GM18508 (cell line): ENCODE data around the gene ITGB6.

Source experiments
- ATAC-seq: cut with Tn5 transposase; IDR thresholded peaks from one replicate; pipeline ENCODE4 v1.9.1; 2021; ENCODE audit warnings: moderate number of reproducible peaks; ENCODE audit not compliant: insufficient read depth, unreplicated experiment

Gene ITGB6

DNA sequence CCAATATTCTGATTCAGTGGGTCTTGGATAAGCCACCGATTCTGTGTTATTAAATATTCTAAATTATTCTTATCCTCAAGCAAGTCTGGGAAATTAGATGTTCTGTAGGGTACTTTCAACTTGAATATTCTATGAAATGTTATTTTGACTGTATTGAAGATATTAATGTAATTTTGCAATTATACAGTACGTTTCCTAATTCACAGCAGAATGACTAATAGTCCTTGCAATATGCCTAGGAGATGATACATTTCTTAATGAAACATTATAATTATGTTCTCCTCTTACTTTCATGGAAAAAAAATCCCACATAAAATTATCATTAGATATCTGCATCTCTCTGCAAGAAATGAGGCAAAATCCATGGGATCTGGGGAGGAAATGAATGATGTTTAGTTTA is 91.4 kb downstream of the ITGB6 start:
- no peak for ATAC-seq

DNA sequence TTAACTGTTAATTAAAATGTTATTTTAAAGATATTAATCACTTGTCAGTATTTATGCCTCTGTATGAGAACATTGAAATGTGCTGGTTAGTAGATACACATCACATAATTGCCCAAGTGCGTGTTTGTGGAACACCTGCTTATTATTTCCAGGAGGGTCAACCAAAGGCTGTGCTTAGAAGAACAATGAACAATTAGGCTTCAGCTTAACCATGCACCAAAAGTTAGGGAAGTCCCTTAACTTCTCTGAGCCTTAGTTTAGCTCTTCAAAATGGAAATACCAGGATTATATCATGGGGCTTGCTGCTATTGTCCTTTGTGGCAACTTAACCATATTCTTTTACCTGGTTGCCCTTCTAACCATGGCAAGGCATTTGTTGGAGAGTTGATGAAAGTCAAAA is 94.7 kb downstream of the ITGB6 start:
- ATAC-seq, result no peak

DNA sequence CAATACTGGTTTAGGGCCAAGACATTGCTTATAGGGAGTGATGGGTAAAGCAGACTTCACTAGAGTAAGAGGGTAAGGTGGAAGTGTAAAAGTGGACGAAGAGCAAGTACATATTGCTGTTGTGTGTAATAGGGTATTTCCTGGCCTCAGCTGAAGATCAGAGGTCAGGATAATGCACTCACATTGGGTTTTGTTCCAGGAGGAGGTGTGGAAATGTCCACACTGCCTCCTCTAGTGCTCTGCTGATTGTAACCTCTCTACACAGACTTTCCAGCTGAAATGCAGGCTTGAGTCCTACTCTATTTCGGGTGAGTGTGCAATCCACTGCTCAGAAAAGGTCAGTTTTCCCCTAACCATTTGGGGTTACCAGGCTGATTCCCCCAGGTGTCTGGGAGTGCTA is 96.0 kb downstream of the ITGB6 start:
- no peak for ATAC-seq

DNA sequence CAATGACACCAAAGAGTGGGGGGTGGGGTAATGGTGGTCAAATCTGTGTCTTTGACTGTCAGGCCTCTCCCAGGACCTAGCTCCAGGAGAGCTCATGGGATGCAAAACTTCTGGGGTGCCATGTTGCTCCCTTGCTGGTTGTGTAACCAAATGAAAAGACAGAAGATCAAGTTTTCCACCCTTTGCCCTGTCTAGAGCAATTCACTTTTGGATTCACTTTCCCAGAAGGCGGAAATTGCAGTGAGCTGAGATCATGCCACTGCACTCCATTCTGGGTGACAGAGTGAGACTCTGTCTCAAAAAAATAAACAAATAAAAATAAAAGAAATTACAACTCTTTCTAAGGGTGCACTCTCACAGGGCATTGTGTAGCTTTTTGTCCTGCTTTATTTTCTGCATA is 102.7 kb downstream of the ITGB6 start:
- no peak for ATAC-seq

DNA sequence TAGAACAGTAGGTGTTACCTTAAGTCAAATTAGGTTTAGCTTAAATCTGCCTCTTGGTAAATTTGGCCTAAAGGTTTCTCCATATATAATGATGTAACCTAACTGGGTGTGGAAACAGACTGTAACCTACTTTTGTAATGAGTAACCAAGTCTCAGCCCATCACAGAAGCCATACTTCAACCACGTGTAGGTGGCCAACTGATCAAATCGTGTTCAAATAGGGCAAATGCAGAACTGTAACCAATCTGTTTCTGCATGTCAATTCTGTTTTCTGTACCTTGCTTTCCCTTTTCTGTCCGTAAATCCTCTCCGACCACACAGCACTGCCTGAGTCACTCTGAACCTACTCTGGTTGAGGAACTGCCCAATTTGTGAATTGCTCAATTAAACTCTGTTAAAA is 103.7 kb downstream of the ITGB6 start:
- no peak for ATAC-seq

- no peak for ATAC-seq
These were observed 107.6 kb downstream of the ITGB6 start for GRCh38 chr2:160092445-160092844.

- ATAC-seq, result no peak
These were observed 108.7 kb downstream of the ITGB6 start for GRCh38 chr2:160091381-160091780.

- no peak for ATAC-seq
These were observed 112.0 kb downstream of the ITGB6 start for GRCh38 chr2:160087854-160088745.

DNA sequence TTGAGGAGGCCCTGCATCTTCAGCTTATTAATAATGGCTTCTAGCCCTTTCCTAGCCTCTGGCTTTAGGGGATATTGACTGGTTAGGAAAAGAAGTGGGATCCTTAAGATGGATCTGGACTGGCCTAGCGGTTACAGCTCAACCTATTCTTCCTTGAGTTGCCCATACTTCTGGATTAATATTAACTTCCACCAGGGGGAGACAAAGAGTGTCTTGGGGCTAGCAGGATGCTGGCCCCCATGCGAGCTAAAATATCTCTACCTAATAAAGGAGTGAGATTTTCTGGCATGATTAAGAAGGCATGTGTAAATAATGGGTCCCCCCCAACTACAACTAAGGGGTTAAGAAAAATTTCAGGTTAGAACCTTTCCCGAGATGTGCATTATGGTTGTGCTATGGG is 114.4 kb downstream of the ITGB6 start:
- ATAC-seq, result no peak

- ATAC-seq, result no peak
These were observed 121.9 kb downstream of the ITGB6 start for GRCh38 chr2:160077912-160078810.

- no peak for ATAC-seq
These were observed 123.2 kb downstream of the ITGB6 start for GRCh38 chr2:160076914-160077313.

DNA sequence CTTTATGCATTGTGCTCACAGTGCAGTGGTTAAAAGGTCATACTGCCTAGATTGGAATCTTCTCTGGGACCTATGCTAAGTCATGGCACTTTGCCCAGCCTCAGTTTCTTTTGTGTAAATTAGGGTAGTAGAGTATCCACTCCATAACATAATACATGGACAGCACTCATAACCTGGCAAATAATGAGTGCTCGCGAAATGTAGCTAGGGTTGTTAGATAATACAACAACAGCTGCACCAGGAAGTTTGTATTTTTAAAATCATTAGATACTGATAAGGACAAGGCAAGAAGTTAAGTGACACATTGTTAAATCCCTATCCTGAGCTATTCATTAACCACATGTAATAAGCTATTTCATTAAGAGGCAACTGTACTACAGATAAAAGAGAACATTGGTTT is 123.8 kb downstream of the ITGB6 start:
- no peak for ATAC-seq

DNA sequence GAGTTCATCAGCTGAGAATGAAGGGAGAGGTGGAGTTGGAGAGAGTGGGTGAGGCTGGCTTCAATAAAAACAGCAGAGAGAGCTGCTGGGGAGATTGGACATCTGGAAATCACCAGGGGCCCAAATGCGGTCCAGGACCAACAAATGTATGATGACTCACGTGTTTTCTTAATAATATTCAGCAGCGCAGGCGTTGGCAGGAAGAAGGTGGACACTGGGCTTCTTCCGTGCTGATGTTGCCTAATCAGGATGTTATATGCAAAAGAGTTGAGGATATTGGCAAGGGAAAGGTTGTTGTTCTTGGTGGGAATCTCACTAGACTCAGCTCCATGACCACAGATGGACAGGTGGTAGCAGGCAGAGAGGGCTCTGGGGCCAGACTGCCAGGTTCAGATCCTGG is 124.9 kb downstream of the ITGB6 start:
- ATAC-seq, result no peak

DNA sequence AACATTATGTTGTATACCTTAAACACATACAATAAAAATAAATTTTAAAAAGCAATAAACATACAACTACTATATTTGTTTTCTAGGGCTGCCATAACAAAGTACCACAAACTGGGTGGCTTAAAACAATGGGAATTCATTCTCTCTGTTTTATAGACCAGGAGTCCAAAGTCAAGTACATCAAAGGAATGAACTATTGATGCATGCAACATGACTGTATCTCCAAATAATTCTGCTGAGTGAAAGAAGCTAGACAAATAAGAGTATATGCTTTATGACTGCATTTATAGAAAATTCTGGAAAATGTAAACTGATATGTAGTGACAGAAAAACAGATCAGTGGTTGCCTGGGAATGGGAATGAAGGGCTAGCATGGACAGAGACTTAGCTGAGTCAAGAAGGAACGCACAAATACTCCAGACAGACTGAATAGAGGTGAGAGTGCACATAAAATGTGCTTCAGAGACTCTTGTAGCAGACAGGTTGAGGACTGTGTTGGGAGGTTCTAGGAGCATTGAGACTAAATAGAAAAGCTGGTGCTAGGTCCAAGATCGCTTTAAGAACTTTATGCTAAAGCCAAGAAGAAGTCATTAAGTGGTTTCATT is 126.7 kb downstream of the ITGB6 start:
- no peak for ATAC-seq

DNA sequence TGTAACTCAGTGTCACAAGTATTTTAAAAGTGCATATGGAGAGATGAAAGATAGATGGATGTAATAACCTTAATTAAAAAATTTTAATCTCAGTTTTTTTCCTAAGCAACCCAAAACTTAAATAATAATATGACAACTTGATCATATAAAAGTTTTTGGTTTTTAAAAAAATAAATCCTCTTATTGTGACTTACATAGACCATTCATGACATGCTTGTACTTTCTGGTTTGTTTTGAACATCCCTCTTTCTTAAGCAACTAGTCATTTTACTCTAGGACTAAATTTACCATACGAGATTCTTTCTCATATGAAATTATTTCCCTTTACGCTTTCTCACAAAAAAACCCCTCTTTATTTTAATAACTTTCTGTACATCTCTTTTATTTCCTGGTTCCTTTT is 131.2 kb downstream of the ITGB6 start:
- ATAC-seq, result no peak

DNA sequence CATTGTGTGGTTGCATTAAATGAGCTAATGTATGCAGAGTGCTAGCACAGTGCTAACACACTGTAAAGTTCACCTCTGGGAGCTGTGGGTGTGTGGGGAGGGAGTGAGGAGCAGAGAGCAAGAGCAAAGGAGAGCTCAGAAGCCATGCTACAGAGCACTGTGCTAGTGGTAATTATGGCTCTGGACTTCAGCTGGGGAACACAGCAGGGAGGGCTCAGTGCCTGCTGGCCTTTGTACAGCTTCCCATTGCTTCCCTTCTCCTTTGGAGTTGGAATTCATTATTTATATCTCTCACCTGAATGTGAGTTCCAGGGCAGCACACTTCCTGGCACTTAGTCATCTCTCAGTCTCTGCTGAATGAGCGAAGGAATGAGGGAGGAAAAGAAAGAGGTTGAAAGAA is 135.2 kb downstream of the ITGB6 start:
- ATAC-seq, result no peak

- no peak for ATAC-seq
These were observed 136.0 kb downstream of the ITGB6 start for GRCh38 chr2:160063879-160064612.

DNA sequence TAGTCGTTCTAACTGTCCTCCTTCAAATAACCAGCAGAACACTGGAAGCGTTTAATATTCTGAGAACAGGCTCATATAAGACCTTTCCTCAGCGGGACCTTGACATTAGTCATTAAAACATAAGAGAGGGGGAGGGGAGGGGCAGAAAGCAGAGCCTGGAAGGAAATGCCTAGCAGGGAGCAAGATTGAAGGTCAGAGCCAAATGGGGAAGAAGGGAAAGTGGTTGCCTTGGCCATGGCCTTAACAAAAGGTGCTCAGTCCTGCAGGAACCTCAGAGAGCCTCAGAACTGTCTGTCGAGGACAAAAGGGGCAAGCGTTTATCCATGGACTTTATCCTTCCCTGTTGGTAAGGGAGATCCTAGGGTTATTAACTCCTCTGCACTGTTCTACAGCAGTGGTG is 136.8 kb downstream of the ITGB6 start:
- no peak for ATAC-seq

- no peak for ATAC-seq
These were observed 137.6 kb downstream of the ITGB6 start, which contains the start of gene PLA2R1 for GRCh38 chr2:160062292-160063005. PLA2R1 (minus strand) TSS chr2:160062615; CDS start chr2:160062403, 212 bp downstream.

- no peak for ATAC-seq
These were observed 138.2 kb downstream of the ITGB6 start for GRCh38 chr2:160061944-160062291.
